CD4-positive, alpha-beta T cell treated with Interleukin-4 for 1 hour (primary cell): ENCODE data around the gene PRKCH.

Source experiments
- DNase-seq, 2 donors: peaks; one replicate each; pipeline ENCODE4 v3.0.0-alpha.2; 2020 to 2022

Gene PRKCH

DNA sequence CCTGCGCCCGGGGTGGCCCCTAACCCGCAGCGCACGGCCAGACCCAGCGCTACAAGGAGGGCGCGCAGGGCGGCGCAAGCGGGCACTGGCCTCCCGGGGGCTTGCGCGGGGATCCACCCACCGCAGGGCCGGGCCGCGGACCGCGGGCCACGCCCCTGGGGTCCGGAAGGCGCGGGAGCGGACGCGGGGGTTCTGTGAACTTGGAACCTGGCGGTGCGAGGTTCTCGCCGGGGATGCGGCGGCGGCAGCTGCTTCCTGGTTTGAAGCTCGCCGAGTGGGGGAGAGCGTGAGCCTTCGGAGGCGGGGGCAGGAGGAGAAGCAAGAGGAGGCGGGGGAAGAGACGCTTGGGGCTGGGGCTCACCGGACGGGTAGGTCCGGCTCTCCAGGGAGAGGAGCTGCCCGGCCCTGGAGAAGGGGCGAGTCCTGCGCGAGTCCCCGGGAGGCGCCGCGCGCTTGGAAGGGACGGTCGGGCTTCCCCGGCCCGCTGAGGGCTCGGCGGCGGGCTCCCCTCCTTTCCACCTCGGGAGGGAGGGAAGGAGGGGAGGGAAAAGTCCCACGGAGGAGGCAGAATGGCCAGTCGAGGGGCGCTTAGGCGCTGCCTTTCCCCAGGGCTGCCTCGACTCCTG is at the start of gene PRKCH:
PRKCH (plus strand) TSS at position 195 of the 626 bp plus-strand sequence. CDS start 523 bp downstream, outside the sequence.
- peak; percentile 86 to 88 for DNase-seq

GRCh38 chr14:61277232-61277631 is 44.1 kb upstream of the PRKCH start:
- DNase-seq, result no peak

DNA sequence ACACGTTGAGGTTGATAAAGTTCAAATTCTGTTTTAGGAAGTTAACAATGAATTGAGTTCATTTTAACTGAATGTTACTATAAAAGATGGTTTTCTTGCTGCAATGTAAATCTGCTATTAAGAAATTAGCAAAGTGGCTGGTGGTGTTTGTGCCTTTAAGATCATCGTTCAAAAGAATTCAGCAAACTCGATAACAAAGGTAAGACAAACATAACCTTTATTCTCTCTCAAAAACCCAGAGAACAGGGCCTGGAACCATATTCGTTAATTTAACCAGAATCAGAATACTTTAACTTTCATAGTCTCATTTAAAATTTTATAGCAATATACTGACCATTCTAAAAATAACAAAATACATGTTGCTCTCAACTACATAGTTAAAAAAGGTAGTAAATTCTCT is 43.6 kb upstream of the PRKCH start:
- DNase-seq, result no peak

DNA sequence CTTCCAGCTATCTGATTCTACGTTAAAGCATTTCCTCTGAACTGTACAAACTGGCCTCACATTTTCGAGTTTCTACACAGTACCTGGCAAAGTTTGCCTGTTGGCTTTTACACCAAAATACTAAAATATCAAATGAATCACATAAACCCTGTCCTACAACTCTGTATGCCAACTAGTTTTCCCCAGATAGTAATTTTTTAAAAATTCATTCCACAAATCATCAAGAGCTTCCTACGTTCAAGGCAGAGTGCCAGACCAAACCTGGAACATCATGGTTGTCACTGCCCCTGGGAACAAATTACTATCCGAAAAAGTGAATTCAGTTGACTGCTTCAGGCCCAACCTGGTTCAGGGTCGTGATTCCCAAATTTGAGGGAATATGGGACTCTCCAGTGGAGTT is 42.3 kb upstream of the PRKCH start:
- no peak for DNase-seq

DNA sequence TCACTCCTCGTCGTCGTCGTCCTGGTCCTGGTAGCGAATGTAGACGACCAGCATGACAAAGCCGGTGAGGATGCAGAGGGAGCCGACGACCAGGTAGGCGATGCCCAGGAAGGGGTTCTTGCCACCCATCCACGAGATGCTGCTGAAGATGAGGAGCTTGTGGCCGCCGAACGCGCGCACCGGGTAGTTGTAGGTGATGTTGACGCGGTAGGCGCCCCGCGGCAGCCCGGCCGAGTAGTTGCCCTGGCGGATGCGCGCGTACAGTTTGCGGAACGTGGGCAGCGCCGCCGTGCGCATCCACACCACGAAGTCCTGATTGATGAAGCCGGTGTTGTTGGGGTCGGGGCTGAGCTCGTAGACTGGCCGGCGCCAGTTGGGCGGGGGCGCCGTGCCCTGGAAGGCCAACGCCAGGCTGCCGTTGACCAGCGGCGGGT is 41.3 kb upstream of the PRKCH start:
- DNase-seq, result peak in 1 of 2 donors; percentile 25

GRCh38 chr14:61280526-61281185 is 40.7 kb upstream of the PRKCH start:
- DNase-seq, result peak; percentile 72 to 80

- DNase-seq, result peak; percentile 36 to 59
Measured at GRCh38 chr14:61281186-61281947, 40.0 kb upstream of the PRKCH start, which contains the start of gene TMEM30B. Gene TMEM30B, minus strand, starts transcription at chr14:61281338. Its CDS starts 191 bp downstream, at chr14:61281147.

DNA sequence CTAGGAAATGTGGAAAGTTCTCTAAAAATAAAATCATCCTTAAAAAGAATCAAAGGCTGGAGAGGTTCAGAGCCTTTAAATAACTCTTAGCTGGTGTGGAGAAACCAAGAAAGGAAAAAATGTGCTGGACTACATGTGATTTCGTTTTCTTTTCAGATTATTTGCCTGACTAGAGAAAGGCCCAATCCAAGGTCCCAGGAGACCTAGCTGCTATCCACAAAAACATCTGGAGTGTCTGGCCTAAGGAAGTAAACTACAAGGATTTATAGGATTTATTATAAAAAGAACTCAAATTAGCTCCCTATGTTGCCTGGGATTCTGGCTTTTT is 39.5 kb upstream of the PRKCH start:
- no peak for DNase-seq

GRCh38 chr14:61282746-61283145 is 38.6 kb upstream of the PRKCH start:
- DNase-seq, result no peak

DNA sequence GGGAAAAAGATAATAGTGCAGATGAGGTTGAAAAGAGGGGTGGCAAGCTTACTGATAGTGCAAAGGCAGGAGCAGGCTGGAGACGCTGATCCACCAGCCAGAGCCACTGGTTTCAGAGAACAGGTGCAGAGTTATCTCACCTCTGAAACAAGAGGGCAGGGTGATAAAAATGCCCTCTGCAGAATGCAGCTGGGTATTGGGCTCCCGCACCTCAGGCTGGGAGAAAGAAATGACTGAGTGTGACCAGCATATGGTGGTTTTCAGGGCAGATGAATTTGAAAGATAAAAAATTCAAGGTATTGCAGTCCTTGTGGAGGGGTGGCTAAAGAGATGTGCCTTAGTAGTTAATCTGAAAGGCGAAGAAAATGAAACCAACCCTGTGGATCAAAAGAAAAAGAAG is 37.4 kb upstream of the PRKCH start:
- no peak for DNase-seq

GRCh38 chr14:61285364-61285763 is 36.0 kb upstream of the PRKCH start:
- no peak for DNase-seq

GRCh38 chr14:61287196-61287595 is 34.2 kb upstream of the PRKCH start:
- DNase-seq, result no peak

DNA sequence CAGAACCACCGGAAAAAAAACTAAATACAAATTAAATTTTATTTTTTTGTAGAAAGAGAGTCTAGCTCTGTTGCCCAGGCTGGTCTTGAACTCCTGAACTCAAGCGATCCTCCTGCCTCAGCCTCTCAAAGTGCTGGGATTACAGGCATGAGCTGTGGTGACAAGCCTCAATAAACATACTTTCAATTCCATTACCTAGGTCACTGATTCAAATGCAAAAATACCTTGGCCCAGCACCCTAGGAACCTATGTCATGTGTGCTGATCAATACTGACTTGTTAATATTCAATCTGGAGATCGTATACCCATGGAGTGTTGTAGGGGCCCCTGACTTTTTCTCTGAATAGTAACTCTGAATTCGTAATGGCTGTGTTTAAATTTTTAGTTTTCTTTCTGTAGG is 33.2 kb upstream of the PRKCH start:
- DNase-seq, result no peak

- DNase-seq, result no peak
Measured at GRCh38 chr14:61288720-61289119, 32.7 kb upstream of the PRKCH start.

GRCh38 chr14:61290701-61291100 is 30.7 kb upstream of the PRKCH start:
- no peak for DNase-seq

DNA sequence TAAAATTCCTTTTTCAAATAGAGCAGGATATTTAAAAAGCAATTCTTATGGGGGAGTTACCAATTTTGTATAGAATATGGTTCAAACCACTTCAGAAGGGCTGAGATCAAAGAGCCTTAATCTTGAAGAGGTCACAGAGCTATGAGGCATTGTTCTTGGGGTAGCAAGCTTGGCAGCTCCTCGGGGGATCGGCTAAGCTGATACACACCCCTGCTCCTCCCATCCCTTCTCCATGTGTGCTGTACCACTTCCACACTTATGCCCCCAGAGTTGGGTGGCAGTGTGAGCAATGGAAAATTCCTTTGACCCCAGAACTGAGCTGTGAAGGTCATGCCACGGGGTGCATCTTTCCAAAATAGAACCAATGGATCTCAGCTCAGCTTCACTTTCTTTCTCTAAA is 25.2 kb upstream of the PRKCH start:
- DNase-seq, result no peak

- peak in 1 of 2 donors; percentile 76 for DNase-seq
Measured at GRCh38 chr14:61296719-61297502, 24.5 kb upstream of the PRKCH start.

GRCh38 chr14:61297581-61297980 is 23.8 kb upstream of the PRKCH start:
- DNase-seq, result no peak

GRCh38 chr14:61298824-61299223 is 22.6 kb upstream of the PRKCH start:
- DNase-seq, result peak in 1 of 2 donors; percentile 17

GRCh38 chr14:61300209-61300608 is 21.2 kb upstream of the PRKCH start:
- DNase-seq, result no peak

DNA sequence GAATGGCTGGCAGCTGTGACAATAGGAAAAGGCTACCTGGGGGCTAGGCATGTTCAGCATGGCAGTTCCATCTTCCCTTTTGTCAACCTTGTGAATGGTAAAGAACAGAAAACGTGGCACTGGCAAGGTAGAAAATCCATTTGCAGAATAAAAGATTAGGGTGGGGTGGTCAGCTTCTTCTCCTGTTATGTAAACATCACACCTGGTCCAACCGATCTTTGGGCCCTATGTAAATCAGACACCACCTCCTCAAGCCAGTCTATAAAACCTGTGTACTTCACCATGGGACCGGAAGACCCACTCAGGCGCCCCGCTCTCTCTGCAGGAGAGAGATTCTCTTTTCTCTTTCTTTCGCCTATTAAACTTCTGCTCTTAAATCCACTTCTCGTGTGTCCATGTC is 20.6 kb upstream of the PRKCH start:
- no peak for DNase-seq

GRCh38 chr14:61304688-61305087 is 16.7 kb upstream of the PRKCH start:
- DNase-seq, result no peak

GRCh38 chr14:61308198-61308597 is 13.2 kb upstream of the PRKCH start:
- no peak for DNase-seq
